Left lobe of liver (tissue), 2 donors: ENCODE data around the gene COL9A3. TPM values are rescaled to one million over a fixed set of nuclear protein-coding genes. Genes with fewer than 3 reads are reported as not detected.

Source experiments
- ATAC-seq: fragments of 200-7000 bp; cut with Tn5 transposase; one replicate; pipeline ENCODE4 v1.9.1; 2020; ENCODE audit warnings: mild to moderate bottlenecking, moderate library complexity
- DNase-seq: peaks from one replicate; pipeline ENCODE4 v3.0.0-alpha.2; 2020; ENCODE audit warnings: low spot score
- total RNA-seq: library from RNA; stranded (reverse); gene quantifications from one replicate; pipeline ENCODE4 v1.2.1, GENCODE V29; 2021
- donor health status: DM: no; HTN: no; CAD: no; lungs with moderate emphysema.
- donor health status: DM: no; HTN: yes; CAD: no.

Gene COL9A3
- total RNA-seq, 1 donor from 2014 or later: 4.0 TPM

GRCh38 chr20:62808211-62808865 lies 8.5 kb upstream of the COL9A3 start:
- ATAC-seq (peak; percentile 48), DNase-seq (no peak)

DNA sequence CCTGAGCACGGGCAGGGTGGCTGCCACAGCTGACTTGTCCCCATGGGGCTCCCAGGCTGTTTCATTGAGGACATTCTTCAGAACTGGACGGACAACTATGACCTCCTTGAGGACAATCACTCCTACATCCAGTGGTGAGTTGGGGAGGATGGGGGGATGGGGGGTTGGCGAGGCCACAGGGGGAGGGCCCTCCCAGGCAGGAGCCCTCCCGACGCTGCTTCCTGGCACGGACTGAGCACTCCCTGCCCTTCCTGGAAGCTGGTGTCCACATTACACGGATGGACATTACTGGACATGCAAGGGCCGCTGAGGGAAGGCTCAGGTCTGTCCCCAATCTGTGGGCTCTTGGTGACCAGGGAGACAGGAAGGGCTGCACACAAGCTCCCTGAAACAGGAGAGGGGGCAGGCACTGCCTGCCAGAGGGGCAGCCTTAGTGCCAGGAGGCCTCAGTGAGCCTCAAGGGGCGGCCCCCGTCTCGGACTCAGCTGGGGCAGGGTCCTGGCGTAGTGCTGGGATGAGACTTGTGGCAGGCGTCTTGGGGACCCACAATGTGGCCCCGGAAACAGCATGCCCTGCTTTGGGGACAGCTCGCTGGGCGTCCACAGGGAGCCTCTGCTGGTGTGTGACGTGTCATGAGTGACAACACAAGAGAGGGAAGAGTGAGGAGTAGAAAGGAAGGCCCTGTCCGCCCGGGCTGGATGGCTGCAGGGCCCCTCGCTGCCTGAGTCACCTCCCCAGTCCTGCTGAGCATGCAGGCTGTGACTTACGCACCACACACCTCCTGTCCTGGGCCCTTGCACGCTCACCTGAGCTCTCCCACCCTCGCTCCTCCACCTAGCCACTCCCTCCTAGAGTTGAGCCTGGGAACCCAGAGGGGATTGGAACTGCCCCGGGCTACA lies 7.1 kb upstream of the COL9A3 start:
- ATAC-seq: no peak
- DNase-seq: no peak

GRCh38 chr20:62811320-62811719 lies 5.5 kb upstream of the COL9A3 start:
- ATAC-seq (no peak), DNase-seq (no peak)

DNA sequence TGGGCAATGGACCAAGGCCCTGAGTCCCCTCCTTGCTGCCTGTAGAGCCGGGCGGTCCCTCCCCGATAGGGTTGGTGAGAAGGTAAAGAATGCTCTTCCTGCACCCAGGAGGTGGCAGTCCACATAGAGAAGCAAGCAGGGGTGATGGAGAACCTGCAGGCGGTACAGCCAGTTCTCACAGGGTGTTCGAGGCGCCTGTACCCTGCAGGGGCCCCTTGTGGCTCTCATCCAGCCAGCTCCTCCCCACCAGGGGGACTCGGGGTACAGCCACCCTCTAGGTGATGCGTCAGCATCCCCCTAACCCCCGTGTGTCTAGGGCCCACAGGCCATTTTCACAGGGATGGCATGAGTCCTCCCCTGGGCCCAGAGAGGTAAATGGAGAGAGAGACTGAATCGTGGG lies 5.1 kb upstream of the COL9A3 start:
- no peak for DNase-seq
- no peak for ATAC-seq

GRCh38 chr20:62812181-62812906 lies 4.5 kb upstream of the COL9A3 start:
- ATAC-seq (no peak), DNase-seq (no peak)

- ATAC-seq (no peak), DNase-seq (no peak)
Observed at GRCh38 chr20:62812907-62813200, 4.0 kb upstream of the COL9A3 start.

DNA sequence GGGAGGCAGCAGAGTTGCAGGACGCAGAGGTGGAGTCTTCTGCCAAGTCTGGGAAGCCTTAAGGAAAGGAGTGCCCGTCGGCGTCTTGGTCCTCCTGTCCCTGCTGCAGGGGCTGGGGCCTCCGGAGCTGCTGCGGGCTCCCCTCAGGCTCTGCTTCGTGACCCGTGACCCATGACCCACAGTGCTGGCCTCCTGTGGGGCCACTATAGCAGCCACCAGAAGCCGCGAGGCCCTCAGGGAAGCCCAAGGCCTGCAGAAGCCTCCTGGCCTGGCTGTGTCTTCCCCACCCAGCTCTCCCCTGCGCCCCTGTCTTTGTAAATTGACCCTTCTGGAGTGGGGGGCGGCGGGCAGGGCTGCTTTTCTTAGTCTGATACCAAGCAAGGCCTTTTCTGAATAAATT lies 3.3 kb upstream of the COL9A3 start:
- peak; percentile 2 for ATAC-seq
- DNase-seq: no peak

- ATAC-seq (peak; percentile 19), DNase-seq (no peak)
Observed at GRCh38 chr20:62814060-62814708, 2.7 kb upstream of the COL9A3 start.

- DNase-seq: no peak
- ATAC-seq: no peak
Observed at GRCh38 chr20:62814709-62815065, 2.2 kb upstream of the COL9A3 start.

DNA sequence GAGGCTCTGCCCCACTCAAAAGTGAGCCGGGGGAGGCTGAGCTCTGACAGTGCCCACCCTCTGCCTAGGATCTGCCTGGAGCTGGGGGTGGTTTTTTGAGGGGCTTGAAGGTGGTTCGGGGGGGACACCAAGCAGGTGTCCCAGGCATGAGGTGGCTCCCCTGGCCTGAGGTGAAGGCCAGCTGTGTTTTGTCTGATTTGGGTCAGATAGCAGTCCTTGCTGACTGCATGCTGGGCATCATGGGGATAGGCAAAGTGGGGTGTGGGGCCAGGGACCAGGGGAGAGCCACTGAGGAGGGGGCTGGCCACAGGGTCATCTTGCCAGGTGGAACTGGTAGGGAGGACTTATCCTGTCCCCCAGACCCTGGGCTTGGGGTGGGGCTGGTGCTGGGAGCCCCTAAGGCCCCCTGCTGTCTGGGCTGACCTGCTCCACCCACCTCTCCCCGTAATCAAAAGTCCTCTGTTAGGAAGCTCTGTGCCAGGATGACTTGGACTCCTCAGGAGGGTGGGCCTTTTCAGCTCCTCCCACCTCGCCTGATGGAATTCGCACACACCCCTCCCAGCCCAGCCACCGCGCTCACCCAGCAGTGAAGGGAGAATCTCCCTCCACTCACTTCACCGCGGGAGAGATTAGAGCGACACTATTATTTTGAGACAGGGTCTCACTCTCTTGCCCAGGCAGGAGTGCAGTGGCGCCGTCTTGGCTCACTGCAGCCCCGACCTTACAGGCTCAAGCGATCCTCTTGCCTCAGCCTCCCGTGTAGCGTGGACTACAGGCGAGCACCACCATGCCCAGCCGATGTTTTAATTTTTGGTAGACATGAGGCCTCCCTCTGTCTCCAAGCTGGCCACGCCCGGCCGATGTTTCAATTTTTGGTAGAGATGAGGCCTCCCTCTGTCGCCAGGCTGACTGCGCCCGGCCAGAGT lies 1.5 kb upstream of the COL9A3 start:
- no peak for ATAC-seq
- no peak for DNase-seq

- ATAC-seq: peak; percentile 3
- DNase-seq: no peak
Observed at GRCh38 chr20:62816031-62816883, 593 bp upstream of the COL9A3 start.

GRCh38 chr20:62817975-62818591 lies 1.2 kb downstream of the COL9A3 start:
- ATAC-seq (no peak), DNase-seq (no peak)

- DNase-seq (no peak), ATAC-seq (no peak)
Observed at GRCh38 chr20:62818592-62819493, 2.0 kb downstream of the COL9A3 start.

DNA sequence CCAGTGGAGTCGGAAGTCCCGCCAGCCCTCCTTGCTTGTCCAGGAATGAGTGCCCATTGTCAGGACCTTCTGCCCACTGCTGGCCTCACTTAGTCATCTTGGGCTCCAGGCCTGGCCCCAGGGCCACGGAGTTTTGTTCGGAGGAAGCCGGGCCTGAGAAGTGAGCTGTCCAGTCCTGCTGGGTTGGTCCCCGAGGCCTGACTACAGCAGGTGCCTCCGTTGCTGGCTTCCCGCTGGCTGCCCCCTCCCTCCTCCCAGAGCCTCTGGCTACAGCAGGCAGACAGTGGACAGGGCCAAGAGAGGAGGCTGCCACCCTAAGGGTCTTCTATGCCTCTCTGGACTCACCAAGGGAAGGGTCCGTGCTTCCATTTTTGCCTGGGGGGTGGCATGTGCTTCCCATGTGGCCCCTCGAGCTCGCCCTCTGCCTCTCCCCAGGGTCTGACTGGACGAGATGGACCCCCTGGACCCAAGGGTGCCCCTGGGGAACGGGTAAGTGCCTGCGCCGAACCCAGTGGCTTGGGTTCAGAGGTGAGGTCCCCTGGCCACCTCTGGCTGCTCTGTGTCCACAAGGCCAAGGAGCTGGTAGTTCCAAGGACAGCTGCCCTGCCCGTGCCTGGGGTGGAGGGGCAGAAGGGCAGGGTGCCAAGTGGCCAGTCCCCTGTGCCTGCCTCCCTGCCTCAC lies 2.8 kb downstream of the COL9A3 start:
- DNase-seq (no peak), ATAC-seq (no peak)

DNA sequence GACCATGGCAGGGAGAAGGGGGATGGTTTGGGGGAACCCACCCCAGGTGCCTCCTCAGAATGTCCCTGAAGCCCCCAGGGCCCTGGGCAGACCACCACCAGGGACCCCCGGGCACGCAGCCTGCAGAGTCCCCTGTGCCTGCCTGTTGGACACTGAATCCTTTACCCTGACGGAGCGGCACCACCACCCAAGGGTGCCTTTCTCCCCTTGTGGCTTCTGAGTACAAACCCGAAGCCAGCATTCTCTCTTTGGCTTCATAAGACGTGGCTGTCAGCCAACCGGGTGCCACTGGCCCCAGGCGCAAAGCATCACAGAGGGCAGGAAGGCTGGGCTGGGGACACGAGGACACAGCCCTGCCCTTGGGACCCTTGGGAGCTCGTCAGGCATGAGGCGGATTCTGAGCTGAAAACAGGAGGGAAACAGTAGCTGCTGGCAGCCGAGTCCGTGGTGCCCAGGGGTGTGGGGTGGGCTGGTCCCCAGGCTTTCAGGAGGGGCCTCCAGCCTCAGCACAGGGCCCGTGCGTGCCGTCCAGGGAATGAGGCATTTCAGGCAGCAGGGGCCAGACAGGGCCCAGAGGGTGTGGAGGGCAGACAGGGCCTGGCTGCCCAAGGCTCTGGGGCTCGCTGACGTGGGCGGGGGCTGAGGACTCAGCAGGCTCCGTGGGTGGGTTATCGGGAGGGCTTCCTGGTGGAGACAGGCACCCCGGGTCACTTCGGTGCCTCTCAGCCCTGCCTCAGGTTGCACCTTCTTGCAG lies 3.5 kb downstream of the COL9A3 start:
- ATAC-seq (no peak), DNase-seq (no peak)

GRCh38 chr20:62820962-62821725 lies 4.3 kb downstream of the COL9A3 start:
- ATAC-seq (no peak), DNase-seq (no peak)
